Keratinocyte (primary cell): ENCODE results near the gene HCRTR1. TPM values are rescaled to one million over a fixed set of nuclear protein-coding genes. Genes with fewer than 3 reads are reported as not detected.

ENCODE experiments used
- DNase-seq: peaks from one replicate; pipeline ENCODE4 v3.0.0-alpha.2; 2011; ENCODE audit warnings: low read depth, missing footprints, low spot score
- FAIRE-seq: peaks from 2 replicates; lab custom pipeline; 2011; peaks lifted over from hg19 to GRCh38; lab: Jason Lieb, UNC
- H2AFZ ChIP-seq: 2 replicates; pipeline ENCODE4 v1.6.0; 2012; ENCODE audit warnings: low read length, control low read depth, inconsistent platforms; ENCODE audit not compliant: control insufficient read depth
- H3K27ac ChIP-seq: 2 replicates; pipeline ENCODE4 v1.5.1; 2011; ENCODE audit warnings: low read length; ENCODE audit not compliant: control insufficient read depth, insufficient read depth
- H3K27me3 ChIP-seq: 3 replicates; pipeline ENCODE4 v1.6.0; 2011; ENCODE audit warnings: low read length; ENCODE audit not compliant: control insufficient read depth, insufficient read depth; ENCODE audit errors: extremely low read depth
- H3K36me3 ChIP-seq, 2 experiments: 2 replicates in 1 of 2; 3 replicates in 1 of 2; pipeline ENCODE4 v1.5.1; 2011; ENCODE audit warnings: low read length in 2 of 2, mild to moderate bottlenecking in 1 of 2; ENCODE audit not compliant: control insufficient read depth in 2 of 2, insufficient read depth in 2 of 2; ENCODE audit errors: extremely low read depth in 1 of 2
- H3K4me1 ChIP-seq: 3 replicates; pipeline ENCODE4 v1.5.1; 2011; ENCODE audit warnings: low read length; ENCODE audit not compliant: control insufficient read depth, insufficient read depth; ENCODE audit errors: extremely low read depth
- H3K4me2 ChIP-seq: 3 replicates; pipeline ENCODE4 v1.6.0; 2011; ENCODE audit warnings: low read depth, low read length; ENCODE audit not compliant: control insufficient read depth, insufficient read depth; ENCODE audit errors: extremely low read depth
- H3K4me3 ChIP-seq, 3 experiments: fragments of 200-600 bp in 1 of 3; sonication (generic) in 1 of 3; 2 replicates in 2 of 3; 3 replicates in 1 of 3; pipeline ENCODE4 v1.5.1; 2011 to 2016; ENCODE audit warnings: low read length in 3 of 3, mild to moderate bottlenecking in 3 of 3, control low read depth in 2 of 3, inconsistent platforms in 1 of 3, low read depth in 1 of 3, mixed read lengths in 1 of 3, mixed run types in 1 of 3, moderate library complexity in 1 of 3; ENCODE audit not compliant: control insufficient read depth in 2 of 3, insufficient read depth in 2 of 3; ENCODE audit errors: extremely low read depth in 1 of 3
- H3K79me2 ChIP-seq: 2 replicates; pipeline ENCODE4 v1.6.0; 2012; ENCODE audit warnings: low read length; ENCODE audit not compliant: control insufficient read depth, insufficient read depth
- H3K9ac ChIP-seq: 3 replicates; pipeline ENCODE4 v1.6.0; 2011; ENCODE audit warnings: low read length; ENCODE audit not compliant: control insufficient read depth, insufficient read depth; ENCODE audit errors: extremely low read depth
- H3K9me1 ChIP-seq: 3 replicates; pipeline ENCODE4 v1.6.0; 2011; ENCODE audit warnings: low read length; ENCODE audit not compliant: control insufficient read depth, insufficient read depth; ENCODE audit errors: extremely low read depth
- H3K9me3 ChIP-seq: 2 replicates; pipeline ENCODE4 v1.5.1; 2012; ENCODE audit warnings: low read depth, low read length; ENCODE audit not compliant: control insufficient read depth
- H4K20me1 ChIP-seq: 3 replicates; pipeline ENCODE4 v1.6.0; 2011; ENCODE audit warnings: low read length; ENCODE audit not compliant: control insufficient read depth, insufficient read depth; ENCODE audit errors: extremely low read depth
- EZH2 ChIP-seq: IDR thresholded peaks from one replicate; pipeline ENCODE4 v1.6.1; 2012; ENCODE audit warnings: inconsistent platforms, mild to moderate bottlenecking, low read length, moderate library complexity
- dilution Hi-C: fragments of 300-500 bp; cut with MboI; formaldehyde crosslinking; loops from one replicate; pipeline ENCODE4 v1.7.0; 2020; ENCODE audit warnings: low sequenced_read_pairs; ENCODE audit not compliant: extremely low pct_ligation_motif_present
- polyA plus RNA-seq, 5 experiments: library from polyadenylated mRNA; depleted of rRNA in 3 of 5; stranded (reverse) in 3 of 5; stranded (forward) in 1 of 5; unstranded in 1 of 5; fragments of >200 nt; gene quantifications; 1 replicate in 1 of 5; 2 replicates in 3 of 5; 3 replicates in 1 of 5; pipeline versions ENCODE4 v1.2.1 to v1.2.3, GENCODE V29; 2011 to 2012; ENCODE audit warnings: missing spikeins in 2 of 5, low read depth in 1 of 5, low replicate concordance in 1 of 5
- TF ChIP-seq, protein P1 (sequence below), 3 experiments: IDR thresholded peaks in 1 of 3; conservative IDR thresholded peaks in 1 of 3; optimal IDR thresholded peaks in 1 of 3; 2 replicates in 2 of 3; 3 replicates in 1 of 3; pipeline versions ENCODE3 to v1.5.1; 2011; ENCODE audit warnings: low read length in 3 of 3, mild to moderate bottlenecking in 3 of 3, moderate library complexity in 2 of 3, control low read depth in 1 of 3, inconsistent platforms in 1 of 3; ENCODE audit not compliant: insufficient read depth in 2 of 3; ENCODE audit errors: extremely low read depth in 1 of 3

HCRTR1 gene
- polyA plus RNA-seq, 1 donor (not counting 4 experiments of a cell fraction or from before 2014, with no cell fraction given): not detected

DNA sequence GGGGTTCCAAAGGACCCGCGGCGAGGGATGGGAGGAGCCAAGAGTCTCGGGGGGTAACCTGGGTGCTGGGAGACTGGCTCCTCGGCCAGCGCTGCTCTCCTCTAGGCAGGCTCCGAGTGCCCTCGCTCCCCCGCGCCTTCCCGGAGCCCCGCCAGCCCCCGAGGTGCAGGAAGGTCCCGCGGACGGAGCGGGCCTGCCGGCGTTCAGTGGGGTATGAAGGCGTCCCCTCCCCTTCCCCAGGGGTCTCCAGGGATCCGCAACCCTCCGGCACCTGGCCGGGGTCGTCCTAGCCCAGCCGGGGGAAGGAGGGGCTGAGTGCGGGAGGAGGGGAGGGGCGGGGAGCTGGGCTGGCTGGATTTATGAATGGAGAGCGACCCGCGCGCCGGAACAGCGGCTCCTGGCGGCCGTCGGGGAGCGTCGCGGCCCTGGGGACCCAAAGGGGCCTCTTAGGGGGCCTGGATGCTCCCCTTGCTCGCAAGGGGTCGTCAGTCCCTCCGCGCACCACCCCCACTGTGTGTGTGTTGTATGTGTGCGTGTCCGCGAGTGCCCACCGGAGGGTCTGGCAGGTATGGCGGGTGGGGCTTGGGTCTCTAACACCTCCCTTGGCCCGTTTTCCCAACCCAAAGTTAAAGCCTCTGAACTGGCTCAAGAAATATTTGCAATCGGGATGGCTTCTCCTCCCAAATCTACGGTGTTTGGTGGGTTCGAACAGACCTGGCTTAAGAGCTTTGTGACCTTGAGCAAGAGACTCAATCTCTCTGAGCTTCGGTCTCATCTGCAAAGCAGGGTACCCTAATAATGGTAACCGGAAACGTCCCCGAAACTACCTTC, 642 bp downstream of the HCRTR1 start:
- Histone ChIP-seq H3K9me3 (no peaks in the 10 kb centered on the region), H3K4me1 (no peaks in the 10 kb centered on the region), H3K27ac (no peak overlapping the region), H3K4me3 (peak overlapping the region; percentile 39 to 61 (median 39)), H3K36me3 (no peaks in the 10 kb centered on the region), H3K79me2 (no peaks in the 10 kb centered on the region), H3K9ac (peak overlapping the region; percentile 7), H4K20me1 (no peaks in the 10 kb centered on the region), H3K9me1 (no peaks in the 10 kb centered on the region), H2AFZ (peak overlapping the region; percentile 58), H3K27me3 (peaks cover 24% of the 10 kb centered on the region), H3K4me2 (peak overlapping the region; percentile 60)
- DNase-seq: no peak
- dilution Hi-C loops: no loop called here
- TF ChIP-seq EZH2: no peak
- TF ChIP-seq, protein P1, sequence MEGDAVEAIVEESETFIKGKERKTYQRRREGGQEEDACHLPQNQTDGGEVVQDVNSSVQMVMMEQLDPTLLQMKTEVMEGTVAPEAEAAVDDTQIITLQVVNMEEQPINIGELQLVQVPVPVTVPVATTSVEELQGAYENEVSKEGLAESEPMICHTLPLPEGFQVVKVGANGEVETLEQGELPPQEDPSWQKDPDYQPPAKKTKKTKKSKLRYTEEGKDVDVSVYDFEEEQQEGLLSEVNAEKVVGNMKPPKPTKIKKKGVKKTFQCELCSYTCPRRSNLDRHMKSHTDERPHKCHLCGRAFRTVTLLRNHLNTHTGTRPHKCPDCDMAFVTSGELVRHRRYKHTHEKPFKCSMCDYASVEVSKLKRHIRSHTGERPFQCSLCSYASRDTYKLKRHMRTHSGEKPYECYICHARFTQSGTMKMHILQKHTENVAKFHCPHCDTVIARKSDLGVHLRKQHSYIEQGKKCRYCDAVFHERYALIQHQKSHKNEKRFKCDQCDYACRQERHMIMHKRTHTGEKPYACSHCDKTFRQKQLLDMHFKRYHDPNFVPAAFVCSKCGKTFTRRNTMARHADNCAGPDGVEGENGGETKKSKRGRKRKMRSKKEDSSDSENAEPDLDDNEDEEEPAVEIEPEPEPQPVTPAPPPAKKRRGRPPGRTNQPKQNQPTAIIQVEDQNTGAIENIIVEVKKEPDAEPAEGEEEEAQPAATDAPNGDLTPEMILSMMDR (optimal IDR thresholded peaks at IDR 0.05 in 1 of 3, IDR thresholded peaks at IDR 0.05 in 1 of 3, conservative IDR thresholded peaks at IDR 0.05 in 1 of 3; ENCODE audit: extremely low read depth in 1 of 3, insufficient read depth in 2 of 3, low read length in 3 of 3): peak in 2 of 3 experiments; percentile 72 to 97
- no peak for FAIRE-seq

GRCh38 chr1:31618916-31619846, 1.7 kb downstream of the HCRTR1 start:
- Histone ChIP-seq H3K9ac (no peak overlapping the region), H3K4me1 (no peaks in the 10 kb centered on the region), H3K4me3 (no peak overlapping the region), H3K9me3 (no peaks in the 10 kb centered on the region), H3K9me1 (no peaks in the 10 kb centered on the region), H3K4me2 (no peak overlapping the region), H3K27ac (no peak overlapping the region), H3K79me2 (no peaks in the 10 kb centered on the region), H2AFZ (no peak overlapping the region), H3K27me3 (peaks cover 24% of the 10 kb centered on the region), H3K36me3 (no peaks in the 10 kb centered on the region), H4K20me1 (no peaks in the 10 kb centered on the region)
- no peak for DNase-seq
- dilution Hi-C loops: no loop called here
- TF ChIP-seq EZH2: no peak
- TF ChIP-seq, protein P1 (optimal IDR thresholded peaks at IDR 0.05 in 1 of 3, IDR thresholded peaks at IDR 0.05 in 1 of 3, conservative IDR thresholded peaks at IDR 0.05 in 1 of 3; ENCODE audit: extremely low read depth in 1 of 3, insufficient read depth in 2 of 3, low read length in 3 of 3): peak in 1 of 3 experiments; percentile 16
- no peak for FAIRE-seq
